Measurements from ENCODE around the gene AQP12B.

DNA sequence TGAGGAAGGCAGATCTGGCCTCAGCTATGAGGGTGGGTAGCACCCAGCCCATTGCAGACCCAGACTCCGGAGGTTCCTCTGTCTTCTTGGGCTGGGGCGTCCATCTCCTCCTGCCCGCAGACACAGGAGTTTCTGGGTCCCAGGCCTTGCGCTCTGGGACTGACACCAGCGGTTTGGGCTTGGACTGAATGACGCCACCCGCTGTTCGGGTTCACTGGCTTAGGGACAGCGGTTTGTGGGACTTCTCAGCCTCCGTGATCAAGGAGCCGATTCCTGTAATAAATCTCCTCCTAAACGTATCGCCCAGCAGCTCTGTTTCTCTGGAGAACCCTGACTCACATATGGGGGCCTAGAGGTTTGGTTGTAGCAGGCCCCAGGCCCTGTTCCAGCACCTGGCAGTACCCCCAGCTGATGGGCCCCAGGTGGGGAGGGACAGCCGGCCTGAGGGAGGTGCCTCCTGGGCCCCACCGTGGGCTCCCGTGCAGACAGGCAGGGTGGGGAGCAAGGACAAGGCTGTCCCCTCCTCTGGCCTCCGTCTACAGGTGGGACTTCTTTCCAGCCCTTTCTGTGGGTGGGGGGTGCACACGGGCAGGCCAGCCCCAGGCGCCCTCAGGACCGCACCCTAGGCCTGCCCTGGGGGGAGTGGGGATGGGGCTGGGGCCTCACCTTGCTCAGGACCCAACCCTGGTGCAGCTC is 4.5 kb upstream of the AQP12B start:
- TF ChIP-seq, protein P1, sequence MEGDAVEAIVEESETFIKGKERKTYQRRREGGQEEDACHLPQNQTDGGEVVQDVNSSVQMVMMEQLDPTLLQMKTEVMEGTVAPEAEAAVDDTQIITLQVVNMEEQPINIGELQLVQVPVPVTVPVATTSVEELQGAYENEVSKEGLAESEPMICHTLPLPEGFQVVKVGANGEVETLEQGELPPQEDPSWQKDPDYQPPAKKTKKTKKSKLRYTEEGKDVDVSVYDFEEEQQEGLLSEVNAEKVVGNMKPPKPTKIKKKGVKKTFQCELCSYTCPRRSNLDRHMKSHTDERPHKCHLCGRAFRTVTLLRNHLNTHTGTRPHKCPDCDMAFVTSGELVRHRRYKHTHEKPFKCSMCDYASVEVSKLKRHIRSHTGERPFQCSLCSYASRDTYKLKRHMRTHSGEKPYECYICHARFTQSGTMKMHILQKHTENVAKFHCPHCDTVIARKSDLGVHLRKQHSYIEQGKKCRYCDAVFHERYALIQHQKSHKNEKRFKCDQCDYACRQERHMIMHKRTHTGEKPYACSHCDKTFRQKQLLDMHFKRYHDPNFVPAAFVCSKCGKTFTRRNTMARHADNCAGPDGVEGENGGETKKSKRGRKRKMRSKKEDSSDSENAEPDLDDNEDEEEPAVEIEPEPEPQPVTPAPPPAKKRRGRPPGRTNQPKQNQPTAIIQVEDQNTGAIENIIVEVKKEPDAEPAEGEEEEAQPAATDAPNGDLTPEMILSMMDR (IDR thresholded peaks at IDR 0.05 in 2 of 3, conservative IDR thresholded peaks at IDR 0.05 in 1 of 3; ENCODE audit: control insufficient read depth in 2 of 3, extremely low read depth in 1 of 3, insufficient read depth in 1 of 3, low read depth in 3 of 3, low read length in 3 of 3): no peak
- no peak for TF ChIP-seq PML (IDR thresholded peaks at IDR 0.05; ENCODE audit: low read length)
- TF ChIP-seq POLR2AphosphoS2 (IDR thresholded peaks at IDR 0.05; ENCODE audit: low read depth, low read length): no peak
- TF ChIP-seq NFYB (IDR thresholded peaks at IDR 0.05; ENCODE audit: insufficient read depth, low read depth, low read length): no peak
- no peak for TF ChIP-seq EZH2 (IDR thresholded peaks at IDR 0.05; ENCODE audit: borderline replicate concordance, control insufficient read depth, low read depth, low read length)
- TF ChIP-seq POLR2A (IDR thresholded peaks at IDR 0.05; ENCODE audit: low read depth, low read length): no peak
- TF ChIP-seq DPF2 (IDR thresholded peaks at IDR 0.05): no peak
- TF ChIP-seq, protein P2, sequence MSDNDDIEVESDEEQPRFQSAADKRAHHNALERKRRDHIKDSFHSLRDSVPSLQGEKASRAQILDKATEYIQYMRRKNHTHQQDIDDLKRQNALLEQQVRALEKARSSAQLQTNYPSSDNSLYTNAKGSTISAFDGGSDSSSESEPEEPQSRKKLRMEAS (IDR thresholded peaks at IDR 0.05; ENCODE audit: low read depth, low read length): no peak
- TF ChIP-seq YY1 (IDR thresholded peaks at IDR 0.05; ENCODE audit: low read depth, low read length): no peak
- TF ChIP-seq, protein P3, sequence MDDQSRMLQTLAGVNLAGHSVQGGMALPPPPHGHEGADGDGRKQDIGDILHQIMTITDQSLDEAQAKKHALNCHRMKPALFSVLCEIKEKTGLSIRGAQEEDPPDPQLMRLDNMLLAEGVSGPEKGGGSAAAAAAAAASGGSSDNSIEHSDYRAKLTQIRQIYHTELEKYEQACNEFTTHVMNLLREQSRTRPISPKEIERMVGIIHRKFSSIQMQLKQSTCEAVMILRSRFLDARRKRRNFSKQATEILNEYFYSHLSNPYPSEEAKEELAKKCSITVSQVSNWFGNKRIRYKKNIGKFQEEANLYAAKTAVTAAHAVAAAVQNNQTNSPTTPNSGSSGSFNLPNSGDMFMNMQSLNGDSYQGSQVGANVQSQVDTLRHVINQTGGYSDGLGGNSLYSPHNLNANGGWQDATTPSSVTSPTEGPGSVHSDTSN (IDR thresholded peaks at IDR 0.05; ENCODE audit: insufficient replicate concordance, low read depth, low read length): no peak
- no peak for TF ChIP-seq TCF7 (IDR thresholded peaks at IDR 0.05; ENCODE audit: borderline replicate concordance)
- TF ChIP-seq FOS (IDR thresholded peaks at IDR 0.05; ENCODE audit: borderline replicate concordance, extremely low read depth, insufficient read length): no peak
- TF ChIP-seq, protein P4, sequence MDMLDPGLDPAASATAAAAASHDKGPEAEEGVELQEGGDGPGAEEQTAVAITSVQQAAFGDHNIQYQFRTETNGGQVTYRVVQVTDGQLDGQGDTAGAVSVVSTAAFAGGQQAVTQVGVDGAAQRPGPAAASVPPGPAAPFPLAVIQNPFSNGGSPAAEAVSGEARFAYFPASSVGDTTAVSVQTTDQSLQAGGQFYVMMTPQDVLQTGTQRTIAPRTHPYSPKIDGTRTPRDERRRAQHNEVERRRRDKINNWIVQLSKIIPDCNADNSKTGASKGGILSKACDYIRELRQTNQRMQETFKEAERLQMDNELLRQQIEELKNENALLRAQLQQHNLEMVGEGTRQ (IDR thresholded peaks at IDR 0.05; ENCODE audit: borderline replicate concordance, low read depth, low read length): no peak
- TF ChIP-seq WRNIP1 (IDR thresholded peaks at IDR 0.05; ENCODE audit: borderline replicate concordance, low read depth, low read length): no peak
